ENCODE results near the gene SUCLG1.

GRCh38 chr2:84449711-84450110 lies 9.4 kb downstream of the SUCLG1 start:
- no peak for TF ChIP-seq CTCF (IDR thresholded peaks at IDR 0.05; ENCODE audit: low read depth, low read length)
- no peak for TF ChIP-seq EZH2phosphoT487 (IDR thresholded peaks at IDR 0.05; ENCODE audit: low read depth)
